GM19238 (cell line): ENCODE data around the gene SRSF11.

Experiments used
- DNase-seq: peaks from one replicate; pipeline ENCODE4 v3.0.0; 2011; ENCODE audit warnings: low spot score; ENCODE audit not compliant: insufficient read length

The SRSF11 gene

GRCh38 chr1:70220517-70221237, 503 bp upstream of the SRSF11 start:
- no peak for DNase-seq

- no peak for DNase-seq
These were observed 1.6 kb downstream of the SRSF11 start for GRCh38 chr1:70222716-70223235.

GRCh38 chr1:70224954-70225353, 3.8 kb downstream of the SRSF11 start:
- DNase-seq, result no peak

GRCh38 chr1:70227439-70227838, 6.3 kb downstream of the SRSF11 start:
- DNase-seq, result no peak

GRCh38 chr1:70228670-70229069, 7.5 kb downstream of the SRSF11 start:
- DNase-seq, result no peak

GRCh38 chr1:70231475-70231874, 10.3 kb downstream of the SRSF11 start:
- no peak for DNase-seq

- no peak for DNase-seq
These were observed 13.6 kb downstream of the SRSF11 start for GRCh38 chr1:70234733-70235132.

- DNase-seq, result no peak
These were observed 18.8 kb downstream of the SRSF11 start for GRCh38 chr1:70239940-70240339.

- DNase-seq, result no peak
These were observed 25.9 kb downstream of the SRSF11 start for GRCh38 chr1:70247122-70247521.

GRCh38 chr1:70247768-70248167, 26.6 kb downstream of the SRSF11 start:
- no peak for DNase-seq

GRCh38 chr1:70248729-70249128, 27.5 kb downstream of the SRSF11 start:
- DNase-seq, result no peak

- DNase-seq, result no peak
These were observed 35.5 kb downstream of the SRSF11 start for GRCh38 chr1:70256664-70257063.

GRCh38 chr1:70264839-70265238, 43.7 kb downstream of the SRSF11 start:
- DNase-seq, result no peak

- no peak for DNase-seq
These were observed 44.8 kb downstream of the SRSF11 start for GRCh38 chr1:70265946-70266345.

GRCh38 chr1:70277875-70278274, 56.7 kb downstream of the SRSF11 start:
- DNase-seq, result no peak

GRCh38 chr1:70278710-70279109, 57.5 kb downstream of the SRSF11 start:
- no peak for DNase-seq

GRCh38 chr1:70284366-70284765, 63.2 kb downstream of the SRSF11 start:
- DNase-seq, result no peak

GRCh38 chr1:70286453-70286852, 65.3 kb downstream of the SRSF11 start:
- no peak for DNase-seq

GRCh38 chr1:70288166-70288565, 67.0 kb downstream of the SRSF11 start:
- no peak for DNase-seq

GRCh38 chr1:70290218-70290617, 69.0 kb downstream of the SRSF11 start:
- no peak for DNase-seq

- no peak for DNase-seq
These were observed 72.1 kb downstream of the SRSF11 start for GRCh38 chr1:70293186-70293843.

- no peak for DNase-seq
These were observed 74.6 kb downstream of the SRSF11 start for GRCh38 chr1:70295749-70296148.

GRCh38 chr1:70299472-70299871, 78.3 kb downstream of the SRSF11 start:
- no peak for DNase-seq
